CD14-positive monocyte (primary cell): ENCODE data around the gene TCP11. TPM values are rescaled to one million over a fixed set of nuclear protein-coding genes. Genes with fewer than 3 reads are reported as not detected.

ENCODE experiments used
- DNase-seq, 3 donors: peaks; one replicate each; pipeline ENCODE4 v3.0.0-alpha.2; 2011 to 2022
- H2AFZ ChIP-seq: 2 replicates; pipeline ENCODE4 v1.6.0; 2012; ENCODE audit warnings: mild to moderate bottlenecking, low read depth, low read length, inconsistent platforms; ENCODE audit not compliant: insufficient read depth, poor library complexity, severe bottlenecking
- H3K27ac ChIP-seq, 2 donors: 1 replicate in 1 of 2; 2 replicates in 1 of 2; pipeline ENCODE4 v1.5.1; 2012 to 2013; ENCODE audit warnings: low read length in 2 of 2, control low read depth in 1 of 2, inconsistent platforms in 1 of 2, low read depth in 1 of 2, mild to moderate bottlenecking in 1 of 2
- H3K27me3 ChIP-seq, 2 donors: one replicate each; pipeline versions ENCODE4 v1.6.0 to v1.6.1; 2011 to 2013; ENCODE audit warnings: low read length in 2 of 2; ENCODE audit not compliant: control insufficient read depth in 2 of 2, insufficient read depth in 2 of 2
- H3K36me3 ChIP-seq, 2 donors: replicated peaks in 1 of 2; 1 replicate in 1 of 2; 2 replicates in 1 of 2; pipeline versions ENCODE4 v1.5.1 to v1.6.1; 2012 to 2013; ENCODE audit warnings: low read length in 2 of 2, control low read depth in 1 of 2, inconsistent platforms in 1 of 2, mild to moderate bottlenecking in 1 of 2; ENCODE audit not compliant: insufficient read depth in 2 of 2, control insufficient read depth in 1 of 2
- H3K4me1 ChIP-seq, 2 donors: 1 replicate in 1 of 2; 2 replicates in 1 of 2; pipeline versions ENCODE4 v1.5.1 to v1.6.1; 2012 to 2013; ENCODE audit warnings: low read length in 2 of 2, control low read depth in 1 of 2, inconsistent platforms in 1 of 2, mild to moderate bottlenecking in 1 of 2, moderate library complexity in 1 of 2; ENCODE audit not compliant: insufficient read depth in 2 of 2, control insufficient read depth in 1 of 2
- H3K4me2 ChIP-seq: replicated peaks from 2 replicates; pipeline ENCODE3; 2012; ENCODE audit warnings: low read length, moderate library complexity, mild to moderate bottlenecking; ENCODE audit not compliant: poor library complexity, severe bottlenecking; ENCODE audit errors: extremely low read depth
- H3K4me3 ChIP-seq, 3 experiments: fragments of 200-600 bp in 1 of 3; sonication (generic) in 1 of 3; replicated peaks in 1 of 3; 1 replicate in 2 of 3; 2 replicates in 1 of 3; pipeline ENCODE4 v1.5.1; 2011 to 2013; ENCODE audit warnings: low read length in 3 of 3, mild to moderate bottlenecking in 3 of 3, control low read depth in 2 of 3, low read depth in 2 of 3, inconsistent platforms in 1 of 3, moderate library complexity in 1 of 3
- H3K79me2 ChIP-seq: 2 replicates; pipeline ENCODE4 v1.6.0; 2012; ENCODE audit warnings: mild to moderate bottlenecking, control low read depth, inconsistent platforms, low read length, moderate library complexity; ENCODE audit not compliant: insufficient read depth
- H3K9ac ChIP-seq: 2 replicates; pipeline ENCODE4 v1.6.0; 2017; ENCODE audit warnings: low read length, mild to moderate bottlenecking; ENCODE audit not compliant: insufficient read depth, poor library complexity, severe bottlenecking
- H3K9me3 ChIP-seq, 2 donors: replicated peaks in 1 of 2; 1 replicate in 1 of 2; 2 replicates in 1 of 2; pipeline versions ENCODE4 v1.5.1 to v1.6.1; 2012 to 2013; ENCODE audit warnings: low read length in 2 of 2, control low read depth in 1 of 2; ENCODE audit not compliant: control insufficient read depth in 1 of 2, insufficient read depth in 1 of 2
- H4K20me1 ChIP-seq: 2 replicates; pipeline ENCODE4 v1.6.0; 2012; ENCODE audit warnings: mild to moderate bottlenecking, low read length, control low read depth, moderate library complexity; ENCODE audit not compliant: insufficient read depth
- H3K27ac Mint-ChIP-seq, 7 donors: one replicate each; pipeline ENCODE4 v1.8.0; 2020; ENCODE audit warnings: mild to moderate bottlenecking in 7 of 7, mixed read lengths in 7 of 7, moderate library complexity in 6 of 7, inconsistent platforms in 2 of 7
- H3K27me3 Mint-ChIP-seq, 3 donors: one replicate each; pipeline ENCODE4 v1.8.0; 2021 to 2022; ENCODE audit warnings: low read depth in 3 of 3, mild to moderate bottlenecking in 3 of 3, mixed read lengths in 3 of 3, moderate library complexity in 3 of 3, inconsistent platforms in 1 of 3
- H3K36me3 Mint-ChIP-seq, 2 donors: one replicate each; pipeline ENCODE4 v1.8.0; 2020; ENCODE audit warnings: mixed read lengths in 2 of 2, inconsistent platforms in 1 of 2, mild to moderate bottlenecking in 1 of 2
- H3K4me1 Mint-ChIP-seq: one replicate; pipeline ENCODE4 v1.8.0; 2020; ENCODE audit warnings: mild to moderate bottlenecking, mixed read lengths
- H3K4me3 Mint-ChIP-seq, 2 donors: one replicate each; pipeline ENCODE4 v1.8.0; 2020; ENCODE audit warnings: mild to moderate bottlenecking in 2 of 2, mixed read lengths in 2 of 2, moderate library complexity in 1 of 2
- H3K9me3 Mint-ChIP-seq, 7 donors: one replicate each; pipeline ENCODE4 v1.8.0; 2020 to 2022; ENCODE audit warnings: mixed read lengths in 7 of 7, mild to moderate bottlenecking in 6 of 7, moderate library complexity in 6 of 7, inconsistent platforms in 2 of 7
- WGBS: methylation state at CpG from one replicate; pipeline ENCODE4 v1.1.5; 2013; ENCODE audit warnings: missing lambda C conversion rate; ENCODE audit not compliant: insufficient coverage; 5-methylcytosine and 5-hydroxymethylcytosine counted together
- intact Hi-C, 2 donors: fragments of 100-400 bp; cut with micrococcal nuclease; formaldehyde crosslinking; loops; one replicate each; pipeline versions ENCODE4 v1.15.0 to v1.15.1; 2023
- polyA plus RNA-seq, 3 donors: library from polyadenylated mRNA; depleted of rRNA in 1 of 3; unstranded in 2 of 3; stranded (reverse) in 1 of 3; fragments of 300-500 nt in 2 of 3; fragments of >200 nt in 1 of 3; fragmentation: Illumina TruSeq in 2 of 3; gene quantifications; 1 replicate in 2 of 3; 2 replicates in 1 of 3; pipeline ENCODE4 v1.2.3, GENCODE V29; 2012 to 2021
- TF ChIP-seq, protein P1 (sequence below): fragments of 200-600 bp; IDR thresholded peaks from one replicate; pipeline ENCODE4 v1.8.0; 2022; ENCODE audit warnings: antibody characterized with exemption, mild to moderate bottlenecking

Gene TCP11
- polyA plus RNA-seq, 3 donors: not detected

DNA sequence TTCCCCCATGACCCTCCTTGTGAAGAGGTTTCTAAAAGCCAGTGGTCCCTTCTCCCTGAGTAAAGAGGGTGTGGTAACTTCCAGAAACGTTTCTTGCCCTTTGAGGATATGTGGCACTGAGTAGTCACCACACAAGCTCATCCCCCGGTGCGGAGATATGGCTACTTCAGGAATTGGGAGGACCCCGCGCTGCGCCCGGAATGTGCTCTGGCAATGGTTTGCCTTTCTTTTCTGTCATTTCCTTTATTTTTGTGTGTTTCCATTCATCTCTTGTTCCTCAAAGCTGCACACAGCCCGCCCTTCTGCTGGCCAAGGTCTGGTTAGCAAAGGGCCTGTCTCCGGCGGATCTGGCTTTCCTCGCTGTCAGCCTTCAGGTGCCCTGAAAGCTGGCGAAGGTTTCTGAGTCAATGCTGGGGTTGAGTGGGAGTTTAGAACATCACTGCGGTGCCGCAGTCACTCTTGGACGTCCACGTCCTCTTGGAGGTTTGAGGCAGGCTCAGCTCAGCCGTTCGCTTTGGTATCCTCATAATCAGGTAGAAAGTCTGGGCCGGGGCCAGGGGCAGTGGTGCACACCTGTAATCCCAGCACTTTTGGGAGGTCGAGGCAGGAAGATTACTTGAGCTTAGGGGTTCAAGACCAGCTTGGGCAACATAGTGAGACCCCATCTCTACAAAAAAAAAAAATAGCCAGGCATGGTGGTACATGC, 67.2 kb downstream of the TCP11 start:
- no peaks in the 10 kb centered on the region for H3K4me1 Mint-ChIP-seq
- Histone ChIP-seq H3K4me2 (no peak overlapping the region), H3K36me3 (peaks cover 53 to 90% of the 10 kb centered on the region in 2 donors), H3K9ac (no peak overlapping the region), H3K79me2 (no peaks in the 10 kb centered on the region), H3K4me1 (no peaks in the 10 kb centered on the region), H3K27ac (no peak overlapping the region), H3K9me3 (no peaks in the 10 kb centered on the region), H4K20me1 (no peaks in the 10 kb centered on the region), H2AFZ (no peak overlapping the region), H3K27me3 (no peaks in the 10 kb centered on the region), H3K4me3 (no peak overlapping the region)
- WGBS: 97% methylated on average over 19 of the region's 20 CpGs
- peaks cover 67 to 85% of the 10 kb centered on the region in 2 donors for H3K36me3 Mint-ChIP-seq
- H3K9me3 Mint-ChIP-seq: no peaks in the 10 kb centered on the region
- H3K4me3 Mint-ChIP-seq: no peak overlapping the region
- intact Hi-C loops: no loop called here
- H3K27me3 Mint-ChIP-seq: peaks cover 0 to 2% (median 0%) of the 10 kb centered on the region in 3 donors
- no peak for DNase-seq
- TF ChIP-seq, protein P1, sequence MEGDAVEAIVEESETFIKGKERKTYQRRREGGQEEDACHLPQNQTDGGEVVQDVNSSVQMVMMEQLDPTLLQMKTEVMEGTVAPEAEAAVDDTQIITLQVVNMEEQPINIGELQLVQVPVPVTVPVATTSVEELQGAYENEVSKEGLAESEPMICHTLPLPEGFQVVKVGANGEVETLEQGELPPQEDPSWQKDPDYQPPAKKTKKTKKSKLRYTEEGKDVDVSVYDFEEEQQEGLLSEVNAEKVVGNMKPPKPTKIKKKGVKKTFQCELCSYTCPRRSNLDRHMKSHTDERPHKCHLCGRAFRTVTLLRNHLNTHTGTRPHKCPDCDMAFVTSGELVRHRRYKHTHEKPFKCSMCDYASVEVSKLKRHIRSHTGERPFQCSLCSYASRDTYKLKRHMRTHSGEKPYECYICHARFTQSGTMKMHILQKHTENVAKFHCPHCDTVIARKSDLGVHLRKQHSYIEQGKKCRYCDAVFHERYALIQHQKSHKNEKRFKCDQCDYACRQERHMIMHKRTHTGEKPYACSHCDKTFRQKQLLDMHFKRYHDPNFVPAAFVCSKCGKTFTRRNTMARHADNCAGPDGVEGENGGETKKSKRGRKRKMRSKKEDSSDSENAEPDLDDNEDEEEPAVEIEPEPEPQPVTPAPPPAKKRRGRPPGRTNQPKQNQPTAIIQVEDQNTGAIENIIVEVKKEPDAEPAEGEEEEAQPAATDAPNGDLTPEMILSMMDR: no peak
- peak overlapping the region in 1 of 7 donors; percentile 55 for H3K27ac Mint-ChIP-seq

DNA sequence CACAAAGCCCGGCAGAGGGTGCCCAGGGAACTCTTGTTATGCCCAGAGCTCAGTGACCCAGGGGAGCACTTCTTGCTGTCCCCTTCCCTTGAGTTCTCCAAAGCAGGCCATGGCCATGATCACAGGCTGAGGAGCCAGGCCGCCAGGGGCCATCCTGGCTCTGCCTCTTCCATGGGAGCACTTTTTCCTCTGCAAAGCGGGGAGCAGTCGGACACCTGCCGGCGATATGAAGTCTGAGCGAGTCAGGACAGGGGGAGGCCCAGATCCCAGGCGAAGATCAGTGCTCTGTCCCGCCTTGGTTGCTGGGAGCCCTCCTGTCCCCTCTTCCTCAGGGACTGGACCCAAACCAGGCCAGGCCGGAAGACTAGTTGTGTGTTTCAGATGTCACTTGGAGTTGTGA, 67.9 kb downstream of the TCP11 start:
- DNase-seq: no peak
- Mint-ChIP-seq H3K4me1 (no peaks in the 10 kb centered on the region), H3K36me3 (peaks cover 67 to 82% of the 10 kb centered on the region in 2 donors), H3K4me3 (no peak overlapping the region), H3K27me3 (peaks cover 0 to 2% (median 0%) of the 10 kb centered on the region in 3 donors), H3K9me3 (no peaks in the 10 kb centered on the region), H3K27ac (peak overlapping the region in 2 of 7 donors; percentile 6 to 50)
- Histone ChIP-seq H3K4me1 (no peaks in the 10 kb centered on the region), H2AFZ (no peak overlapping the region), H3K27me3 (no peaks in the 10 kb centered on the region), H3K9me3 (no peaks in the 10 kb centered on the region), H3K4me2 (no peak overlapping the region), H3K79me2 (no peaks in the 10 kb centered on the region), H3K9ac (no peak overlapping the region), H3K27ac (no peak overlapping the region), H3K4me3 (no peak overlapping the region), H3K36me3 (peaks cover 48 to 90% of the 10 kb centered on the region in 2 donors), H4K20me1 (no peaks in the 10 kb centered on the region)
- TF ChIP-seq, protein P1: no peak
- intact Hi-C loops: no loop called here
- WGBS: 99% methylated on average over 6 of the region's 10 CpGs
